Stimulated activated CD4-positive, alpha-beta T cell treated with anti-CD3 and anti-CD28 coated beads, TNF-alpha, amount 100 ng/mL, for 4 hours (primary cell): Measurements from ENCODE around the gene MYCT1.

Source experiments
- DNase-seq, 3 experiments: peaks; one replicate each; pipeline ENCODE4 v3.0.0-alpha.2; 2020; ENCODE audit warnings: low read depth in 3 of 3

MYCT1 gene

DNA sequence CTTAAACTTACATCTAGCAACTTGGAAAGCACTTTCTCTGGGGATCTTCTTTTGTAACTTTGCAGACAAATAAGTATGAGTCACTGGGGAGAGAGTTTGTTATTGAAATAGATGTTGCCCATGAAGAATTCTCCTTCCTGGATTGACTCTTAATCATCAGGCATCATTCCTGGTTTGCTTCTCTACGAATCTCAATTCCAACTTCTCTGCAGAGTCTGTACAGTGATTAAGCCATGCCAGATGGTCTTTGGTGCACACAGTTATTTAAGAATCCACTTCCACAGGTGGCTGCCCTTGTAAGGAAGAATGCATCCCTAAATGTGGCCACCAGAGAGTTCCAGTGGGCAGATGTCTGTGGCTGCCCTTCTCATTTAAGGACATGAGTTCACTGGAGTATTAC lies 25.7 kb downstream of the MYCT1 start:
- no peak for DNase-seq

DNA sequence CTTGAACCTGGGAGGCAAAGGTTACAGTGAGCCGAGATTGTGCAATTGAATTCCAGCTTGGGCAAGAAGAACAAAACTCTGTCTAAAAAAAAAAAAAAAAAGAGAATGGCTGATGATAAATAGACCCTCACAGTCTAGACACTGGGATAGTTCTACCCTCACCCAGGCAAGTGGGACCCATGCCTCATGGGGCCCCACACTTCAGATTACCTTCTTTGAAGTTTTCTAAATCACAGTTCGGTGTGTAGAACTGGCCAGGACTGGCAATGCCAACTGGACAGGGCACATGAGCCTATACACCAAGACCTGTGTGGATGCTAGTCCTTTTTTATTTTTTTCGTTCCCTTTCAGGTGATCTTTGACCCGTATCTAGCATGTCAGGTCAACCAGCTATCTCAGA lies 28.6 kb downstream of the MYCT1 start:
- DNase-seq = no peak

DNA sequence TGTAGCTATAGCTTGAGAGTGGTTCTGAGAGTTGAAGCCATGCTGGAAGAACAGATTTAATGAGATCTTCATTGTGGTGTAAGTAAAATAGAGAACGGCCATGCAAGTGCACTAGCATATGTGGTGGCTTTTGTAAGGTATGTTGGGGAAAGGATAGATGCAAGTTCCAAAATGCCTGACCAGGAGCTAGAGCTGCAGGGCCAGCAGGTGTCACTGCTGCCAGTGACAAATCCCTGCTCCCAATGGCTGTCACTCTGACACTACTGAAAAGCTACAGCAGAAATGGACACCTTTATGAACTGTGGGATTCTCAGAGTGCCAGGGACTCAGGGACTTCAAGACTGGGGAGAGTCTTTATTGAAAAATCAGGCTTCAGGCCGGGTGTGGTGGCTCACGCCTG lies 29.8 kb downstream of the MYCT1 start:
- DNase-seq = no peak

DNA sequence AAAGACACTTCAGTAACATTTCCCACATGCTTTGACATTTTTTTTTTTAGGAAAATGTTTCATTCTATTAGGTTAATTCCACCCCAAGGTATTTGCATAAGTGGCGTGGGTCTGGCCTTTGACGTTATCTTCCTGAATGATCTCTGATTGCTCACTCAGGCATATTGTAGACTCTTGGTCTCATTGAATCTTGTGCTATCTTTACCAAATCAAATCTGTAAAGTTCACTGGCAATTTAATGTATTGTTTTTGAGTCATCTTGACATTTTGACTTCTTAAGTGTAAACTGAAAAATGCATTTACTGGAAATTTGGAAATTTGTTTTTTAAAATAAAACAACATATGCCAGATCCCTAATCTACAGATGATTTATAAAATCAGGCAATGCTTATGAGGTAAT lies 36.9 kb downstream of the MYCT1 start:
- no peak for DNase-seq

DNA sequence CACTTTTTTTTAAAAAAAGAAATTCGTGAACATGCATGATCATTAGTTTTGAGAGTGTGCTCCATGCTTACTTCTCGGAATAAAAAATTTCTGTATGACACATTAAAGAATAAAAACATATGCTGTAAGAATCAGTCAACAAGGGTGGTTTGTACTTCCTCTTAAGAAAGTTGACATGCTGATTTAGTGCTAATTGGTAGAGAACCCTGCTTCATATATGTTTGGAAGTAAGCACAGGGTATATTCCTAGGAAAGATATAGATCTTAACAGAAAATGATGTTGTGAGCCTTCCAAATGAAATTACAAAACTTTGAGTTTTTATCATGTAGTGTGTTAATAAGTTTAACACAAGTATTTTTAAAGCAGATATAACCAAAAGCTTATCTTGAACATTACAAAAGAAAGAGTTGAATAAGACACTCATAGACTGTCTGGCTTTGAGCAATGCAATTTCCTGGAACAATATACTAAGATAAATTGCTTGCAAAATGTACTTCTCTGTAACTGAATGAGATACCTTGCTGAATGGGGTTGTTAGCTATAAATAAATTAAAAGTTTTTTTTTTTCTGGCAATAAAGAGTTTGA lies 39.1 kb downstream of the MYCT1 start:
- no peak for DNase-seq

DNA sequence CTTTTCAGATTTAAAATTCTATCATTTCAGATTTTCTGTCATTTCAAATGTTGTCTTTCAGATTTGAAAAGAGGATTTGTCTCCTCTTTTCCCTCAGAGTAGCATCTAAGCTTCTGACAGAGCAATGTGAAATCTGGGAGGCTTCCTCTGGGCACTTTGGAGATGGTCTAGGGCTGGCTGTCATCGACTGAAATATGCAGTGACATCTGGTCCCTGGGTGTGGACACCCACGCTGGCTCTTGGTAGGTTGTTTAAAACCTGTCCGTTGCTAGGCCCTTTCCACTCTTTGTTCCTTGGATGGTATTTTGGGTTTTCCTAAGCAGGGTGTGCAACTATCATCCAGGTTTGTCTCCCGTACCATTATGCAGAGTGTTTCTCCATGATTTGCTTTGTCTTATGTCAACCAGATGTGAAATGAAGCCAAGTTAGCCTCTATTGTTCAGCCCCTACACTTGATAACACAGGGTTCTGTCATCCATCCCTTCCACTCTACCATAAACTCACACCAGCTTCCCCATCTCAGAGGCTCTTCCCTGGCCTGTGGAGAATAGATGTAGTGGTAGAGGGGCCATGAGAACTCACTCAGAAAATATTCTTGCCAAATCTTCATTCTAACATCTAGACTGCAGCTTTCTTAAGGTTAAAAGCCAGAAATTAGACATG lies 47.9 kb downstream of the MYCT1 start:
- no peak for DNase-seq

DNA sequence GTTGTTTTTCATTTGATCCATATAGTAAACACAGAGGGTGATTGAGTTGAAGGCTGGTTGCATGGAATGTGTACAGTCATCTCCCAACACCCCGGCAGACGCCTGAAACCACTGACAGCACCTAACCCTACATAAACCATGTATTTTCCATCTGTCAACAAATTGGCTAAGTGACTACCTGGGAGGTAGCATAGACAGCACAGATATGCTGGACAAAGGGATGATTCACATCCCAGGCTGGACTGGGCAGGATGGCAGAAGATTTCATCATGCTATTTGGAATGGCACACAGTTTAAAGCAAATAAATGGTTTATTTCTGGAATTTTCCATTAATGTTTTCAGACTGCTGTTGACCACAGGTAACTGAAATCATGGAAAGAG lies 48.5 kb downstream of the MYCT1 start:
- DNase-seq = no peak

DNA sequence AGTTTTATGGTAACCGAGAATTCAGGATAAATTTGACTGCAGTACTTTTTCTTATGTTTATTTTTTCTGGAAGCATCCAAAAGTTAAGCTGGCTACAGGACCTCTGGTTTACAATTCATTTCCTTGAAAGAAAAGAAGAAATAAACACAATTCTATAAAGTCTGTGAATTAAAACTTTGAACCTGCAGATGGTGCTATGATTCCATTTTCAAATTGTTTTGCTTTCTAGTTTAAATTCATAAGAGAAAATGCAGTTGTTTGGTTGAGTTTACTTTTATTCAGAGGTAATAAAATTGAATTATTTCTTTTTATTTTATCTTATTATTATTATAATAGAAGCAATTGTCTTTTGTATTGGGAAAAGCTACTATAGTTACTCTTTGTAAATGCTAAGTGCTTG lies 51.1 kb downstream of the MYCT1 start:
- DNase-seq = no peak

DNA sequence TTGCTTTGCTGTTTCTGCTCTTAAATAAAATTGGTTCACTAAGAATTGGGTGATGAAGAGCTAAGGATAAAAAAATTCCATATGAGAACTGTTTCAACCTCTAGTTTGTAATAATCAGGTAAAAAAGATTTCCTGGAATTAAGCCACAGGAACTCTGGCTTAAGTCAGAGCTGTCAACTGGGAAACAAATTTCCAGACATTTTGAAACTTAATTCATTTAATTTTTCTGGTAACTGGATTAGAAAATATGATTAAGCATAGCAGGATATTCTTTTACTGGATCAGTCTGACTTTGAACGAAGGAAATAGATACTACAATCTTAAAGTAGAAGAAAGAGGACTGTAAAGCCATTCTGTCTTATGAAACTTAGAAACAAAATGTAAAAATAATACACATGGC lies 51.6 kb downstream of the MYCT1 start:
- DNase-seq = no peak

DNA sequence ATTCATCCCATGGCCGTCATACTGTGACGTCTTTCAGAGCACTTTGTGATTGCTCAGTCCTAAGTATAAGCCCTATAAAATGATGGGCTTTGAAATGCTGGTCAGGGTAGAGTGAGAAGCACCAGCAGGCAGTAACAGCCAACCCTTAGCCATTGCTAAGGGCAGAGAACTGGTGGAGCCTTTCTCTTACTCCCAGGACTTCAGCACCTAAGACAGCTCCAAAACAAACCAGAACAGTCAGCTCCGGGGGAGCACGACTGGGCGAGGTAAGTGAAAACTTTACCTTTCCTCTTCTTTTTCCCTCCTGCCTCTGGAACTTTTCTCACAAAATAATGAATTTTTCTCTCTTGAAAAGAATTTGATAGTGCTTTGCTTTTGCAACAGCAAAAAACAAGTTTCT lies 53.0 kb downstream of the MYCT1 start, which contains the start of gene VIP:
VIP (plus strand) TSS at position 104 of the 400 bp plus-strand sequence. CDS start 1,381 bp downstream, outside the sequence.
- DNase-seq = no peak

DNA sequence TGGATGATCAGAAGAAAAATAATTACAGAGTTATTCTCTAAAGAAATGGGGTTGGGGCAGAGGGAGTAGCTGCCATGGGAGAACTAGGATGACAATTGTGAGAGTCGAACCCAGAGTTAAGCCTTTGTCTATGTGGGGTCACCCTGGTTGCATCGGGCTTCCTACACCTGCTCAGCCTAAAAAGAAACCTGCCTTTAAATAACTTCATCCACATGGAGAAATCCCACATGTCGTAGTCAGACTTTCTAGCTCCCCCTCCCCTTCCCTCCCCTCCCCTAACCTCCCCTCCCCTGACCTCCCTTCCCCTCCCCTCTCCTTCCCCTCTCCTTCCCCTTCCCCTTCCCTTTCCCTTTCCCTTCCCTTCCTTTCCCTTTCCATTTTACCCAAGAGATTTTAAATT lies 67.6 kb downstream of the MYCT1 start:
- DNase-seq = no peak

DNA sequence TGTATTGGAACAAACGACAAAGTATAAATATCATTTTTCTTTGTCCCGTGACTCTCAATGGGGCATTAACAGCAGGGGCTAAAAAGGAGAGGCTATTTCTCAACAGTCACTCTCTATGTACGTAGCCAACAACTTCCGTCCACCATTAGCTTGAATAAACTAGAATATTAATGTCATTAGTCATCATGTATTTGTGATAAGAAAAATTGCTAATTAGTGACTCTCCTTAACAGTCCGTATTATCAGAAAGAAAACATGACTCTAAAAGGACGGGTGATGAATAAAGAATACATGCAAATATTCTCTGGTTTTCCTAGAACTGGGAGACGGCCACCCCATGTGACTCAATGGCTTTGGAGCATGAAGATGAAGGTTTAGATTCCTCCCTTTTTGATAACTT lies 71.5 kb downstream of the MYCT1 start:
- DNase-seq = no peak

DNA sequence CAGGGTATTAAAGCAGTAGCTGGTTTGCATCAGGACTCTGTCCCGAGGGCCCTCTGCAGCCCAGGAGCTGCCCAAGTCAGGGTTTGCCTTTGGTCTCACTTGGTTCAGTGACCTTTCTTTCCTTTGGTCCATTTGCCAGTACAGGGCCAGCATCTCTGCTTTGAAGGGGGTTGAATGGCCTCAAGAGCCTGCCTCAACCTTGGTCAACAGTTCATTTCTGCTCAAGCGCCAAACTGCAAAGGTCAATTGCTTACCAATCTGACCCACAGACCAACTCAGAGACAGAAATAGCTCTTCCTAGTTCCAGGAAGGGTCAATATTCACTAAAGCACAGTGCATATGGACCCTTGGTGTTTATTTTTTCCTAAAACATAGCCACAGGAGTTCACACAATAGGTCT lies 72.3 kb downstream of the MYCT1 start:
- DNase-seq = no peak

DNA sequence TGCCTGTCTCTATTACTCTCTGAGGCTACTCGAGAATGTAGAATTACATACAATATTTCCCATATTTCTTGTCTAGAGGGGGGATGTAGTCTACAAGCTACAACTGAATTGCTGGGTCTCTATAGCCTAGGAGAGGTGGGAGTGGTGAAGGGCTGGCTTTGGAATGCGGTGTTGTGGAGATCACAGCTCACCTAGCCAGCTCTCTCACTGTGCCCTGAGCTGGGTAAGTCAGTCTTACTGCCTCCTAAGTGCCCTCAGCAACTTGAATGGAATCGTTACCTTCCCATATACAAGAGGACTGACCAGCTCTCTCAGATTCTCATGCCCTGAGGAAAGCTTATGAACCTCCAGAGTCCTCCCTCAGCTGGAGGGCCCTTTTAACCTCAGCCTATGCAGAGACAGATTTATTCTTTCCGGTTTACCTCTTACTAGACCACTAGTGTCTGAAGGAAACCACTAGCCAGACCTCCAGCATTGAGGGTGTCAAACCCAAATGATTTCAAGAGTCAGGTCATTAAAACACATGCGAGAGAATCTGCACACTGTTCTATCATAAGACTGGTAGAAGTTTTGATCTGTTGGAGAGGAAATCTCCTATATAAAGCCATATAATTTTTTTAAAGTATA lies 73.5 kb downstream of the MYCT1 start:
- no peak for DNase-seq
